ENCODE results near the gene FAM50B.

DNA sequence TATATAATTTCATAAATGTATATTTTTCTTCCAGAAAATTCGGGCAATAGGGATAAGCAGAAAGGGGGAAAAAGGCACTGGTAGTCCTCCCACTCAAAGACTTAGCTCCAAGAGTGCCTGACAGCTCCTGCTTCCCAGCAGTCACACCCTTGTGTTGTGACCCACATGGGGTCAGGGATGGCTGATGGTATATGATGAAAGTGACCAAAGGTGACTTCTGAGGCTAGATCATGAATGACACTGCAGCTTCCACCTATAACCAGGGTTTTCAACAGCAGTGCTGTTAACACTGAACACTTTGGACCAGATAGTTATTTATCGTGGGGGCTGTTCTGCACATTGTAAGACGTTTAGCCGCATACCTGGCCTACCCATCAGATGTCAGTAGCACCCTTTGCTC, 22.3 kb downstream of the FAM50B start:
- no peak for TF ChIP-seq TBL1XR1 (IDR thresholded peaks at IDR 0.05; ENCODE audit: low read depth, low read length)
- TF ChIP-seq TARDBP (IDR thresholded peaks at IDR 0.05; ENCODE audit: borderline replicate concordance) = no peak
- TF ChIP-seq JUND (IDR thresholded peaks at IDR 0.05; ENCODE audit: low read depth, low read length) = no peak
- TF ChIP-seq ZZZ3 (IDR thresholded peaks at IDR 0.05; ENCODE audit: control insufficient read depth, insufficient read length, low read depth) = no peak
- no peak for TF ChIP-seq HCFC1 (IDR thresholded peaks at IDR 0.05; ENCODE audit: low read length)
- no peak for TF ChIP-seq BHLHE40 (IDR thresholded peaks at IDR 0.05; ENCODE audit: borderline replicate concordance in 1 of 2, low read depth in 2 of 2, low read length in 1 of 2)
- TF ChIP-seq, protein P1, sequence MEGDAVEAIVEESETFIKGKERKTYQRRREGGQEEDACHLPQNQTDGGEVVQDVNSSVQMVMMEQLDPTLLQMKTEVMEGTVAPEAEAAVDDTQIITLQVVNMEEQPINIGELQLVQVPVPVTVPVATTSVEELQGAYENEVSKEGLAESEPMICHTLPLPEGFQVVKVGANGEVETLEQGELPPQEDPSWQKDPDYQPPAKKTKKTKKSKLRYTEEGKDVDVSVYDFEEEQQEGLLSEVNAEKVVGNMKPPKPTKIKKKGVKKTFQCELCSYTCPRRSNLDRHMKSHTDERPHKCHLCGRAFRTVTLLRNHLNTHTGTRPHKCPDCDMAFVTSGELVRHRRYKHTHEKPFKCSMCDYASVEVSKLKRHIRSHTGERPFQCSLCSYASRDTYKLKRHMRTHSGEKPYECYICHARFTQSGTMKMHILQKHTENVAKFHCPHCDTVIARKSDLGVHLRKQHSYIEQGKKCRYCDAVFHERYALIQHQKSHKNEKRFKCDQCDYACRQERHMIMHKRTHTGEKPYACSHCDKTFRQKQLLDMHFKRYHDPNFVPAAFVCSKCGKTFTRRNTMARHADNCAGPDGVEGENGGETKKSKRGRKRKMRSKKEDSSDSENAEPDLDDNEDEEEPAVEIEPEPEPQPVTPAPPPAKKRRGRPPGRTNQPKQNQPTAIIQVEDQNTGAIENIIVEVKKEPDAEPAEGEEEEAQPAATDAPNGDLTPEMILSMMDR (IDR thresholded peaks at IDR 0.05 in 2 of 3, conservative IDR thresholded peaks at IDR 0.05 in 1 of 3; ENCODE audit: control insufficient read depth in 2 of 3, extremely low read depth in 1 of 3, insufficient read depth in 1 of 3, low read depth in 3 of 3, low read length in 3 of 3) = no peak
- TF ChIP-seq NRF1 (conservative IDR thresholded peaks at IDR 0.05; ENCODE audit: low read depth, low read length) = no peak

Measured in GM12878 (cell line).